Uterus (tissue), 2 donors: ENCODE results near the gene LIN7B.
A peak's percentile ranks its signal among the peaks of the same experiment; 100 is the strongest.

ENCODE experiments used
- CTCF ChIP-seq, 4 experiments: fragments of 200-600 bp in 2 of 4; fragments of 450-650 bp in 2 of 4; sonication (generic) in 2 of 4; IDR thresholded peaks; one replicate each; pipeline ENCODE4 v1.5.1; 2016 to 2019; ENCODE audit warnings: antibody characterized with exemption in 4 of 4, mild to moderate bottlenecking in 2 of 4, moderate library complexity in 1 of 4
- POLR2A ChIP-seq, 2 donors: fragments of 450-650 bp; IDR thresholded peaks; one replicate each; pipeline ENCODE4 v1.6.1; 2016; ENCODE audit warnings: antibody characterized with exemption in 2 of 2, mild to moderate bottlenecking in 1 of 2, moderate library complexity in 1 of 2

GRCh38 chr19:49151267-49152118 lies 37.3 kb downstream of the LIN7B start:
- TF ChIP-seq CTCF (IDR thresholded peaks at IDR 0.05), result no peak
- TF ChIP-seq POLR2A (IDR thresholded peaks at IDR 0.05), result peak in 1 of 2 donors; percentile 10
